Dermis lymphatic vessel endothelial cell (primary cell): Measurements from ENCODE around the gene AEBP2. TPM values are rescaled to one million over a fixed set of nuclear protein-coding genes. Genes with fewer than 3 reads are reported as not detected.

ENCODE experiments used
- total RNA-seq: library from RNA; depleted of rRNA; stranded (reverse); fragments of >200 nt; gene quantifications from 2 replicates; pipeline ENCODE4 v1.2.1, GENCODE V29; 2014

The AEBP2 gene, protein sequence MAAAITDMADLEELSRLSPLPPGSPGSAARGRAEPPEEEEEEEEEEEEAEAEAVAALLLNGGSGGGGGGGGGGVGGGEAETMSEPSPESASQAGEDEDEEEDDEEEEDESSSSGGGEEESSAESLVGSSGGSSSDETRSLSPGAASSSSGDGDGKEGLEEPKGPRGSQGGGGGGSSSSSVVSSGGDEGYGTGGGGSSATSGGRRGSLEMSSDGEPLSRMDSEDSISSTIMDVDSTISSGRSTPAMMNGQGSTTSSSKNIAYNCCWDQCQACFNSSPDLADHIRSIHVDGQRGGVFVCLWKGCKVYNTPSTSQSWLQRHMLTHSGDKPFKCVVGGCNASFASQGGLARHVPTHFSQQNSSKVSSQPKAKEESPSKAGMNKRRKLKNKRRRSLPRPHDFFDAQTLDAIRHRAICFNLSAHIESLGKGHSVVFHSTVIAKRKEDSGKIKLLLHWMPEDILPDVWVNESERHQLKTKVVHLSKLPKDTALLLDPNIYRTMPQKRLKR
- total RNA-seq: 23.5 and 39.6 TPM in 2 replicates

DNA sequence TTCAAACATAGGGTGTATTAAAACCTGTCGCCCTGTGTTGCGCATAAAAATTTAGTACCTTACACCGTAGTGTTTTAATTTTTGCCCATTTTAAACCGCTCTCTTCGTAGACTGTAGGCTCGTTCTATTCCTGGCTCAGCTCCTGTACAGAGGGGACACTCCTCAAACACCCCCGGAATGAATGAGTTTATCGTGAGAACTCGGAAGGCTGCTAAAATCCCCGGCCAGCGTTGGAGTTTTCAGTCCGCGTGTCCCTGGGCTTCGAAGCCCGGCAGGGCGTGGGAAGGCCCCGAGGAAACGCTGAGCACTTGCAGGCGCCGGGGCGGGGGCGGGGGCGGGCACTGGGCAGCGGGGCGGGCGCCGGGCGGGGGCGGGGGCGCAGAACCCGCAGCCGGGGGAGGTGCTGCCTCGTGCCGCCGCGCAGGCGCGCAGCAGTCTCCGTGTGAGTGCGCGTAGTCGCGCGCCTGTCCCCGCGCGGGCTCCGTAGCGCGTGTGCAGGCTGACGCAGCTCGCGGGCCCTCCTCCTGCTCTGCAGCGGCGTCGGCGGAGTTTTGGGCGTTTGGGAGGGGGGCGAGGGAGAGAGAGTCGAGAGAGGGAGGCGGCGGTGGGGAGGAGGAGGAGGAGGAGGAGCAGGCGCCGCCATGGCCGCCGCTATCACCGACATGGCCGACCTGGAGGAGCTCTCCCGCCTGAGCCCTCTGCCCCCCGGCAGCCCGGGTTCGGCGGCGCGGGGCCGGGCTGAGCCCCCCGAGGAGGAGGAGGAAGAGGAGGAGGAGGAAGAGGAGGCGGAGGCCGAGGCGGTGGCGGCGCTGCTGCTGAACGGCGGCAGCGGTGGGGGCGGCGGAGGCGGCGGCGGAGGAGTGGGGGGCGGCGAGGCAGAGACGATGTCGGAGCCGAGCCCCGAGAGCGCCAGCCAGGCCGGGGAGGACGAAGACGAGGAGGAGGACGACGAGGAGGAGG is at the start of gene AEBP2:
AEBP2 (plus strand) TSS at position 434 of the 960 bp plus-strand sequence; CDS start at position 642, 208 bp downstream.

